SJSA1 (cell line): ENCODE measurements around the gene MRPS14. TPM values are rescaled to one million over a fixed set of nuclear protein-coding genes. Genes with fewer than 3 reads are reported as not detected.

Experiments used
- DNase-seq, 2 experiments: peaks; one replicate each; pipeline ENCODE4 v3.0.0-alpha.2; 2015 to 2020; ENCODE audit warnings: low spot score in 2 of 2, low read depth in 1 of 2
- H3K27ac ChIP-seq: fragments of 250-450 bp; sonication (Bioruptor Pico); 2 replicates; pipeline ENCODE4 v1.5.1; 2020; ENCODE audit warnings: mild to moderate bottlenecking, moderate library complexity
- H3K27me3 ChIP-seq: fragments of 250-450 bp; sonication (Bioruptor Pico); replicated peaks from 2 replicates; pipeline ENCODE4 v1.5.1; 2020; ENCODE audit warnings: mild to moderate bottlenecking, moderate library complexity
- H3K36me3 ChIP-seq: fragments of 250-450 bp; sonication (Bioruptor Pico); 2 replicates; pipeline ENCODE4 v1.5.1; 2020; ENCODE audit warnings: mild to moderate bottlenecking
- H3K4me1 ChIP-seq: fragments of 250-450 bp; sonication (Bioruptor Pico); replicated peaks from 2 replicates; pipeline ENCODE4 v1.6.1; 2021; ENCODE audit warnings: mild to moderate bottlenecking
- H3K4me3 ChIP-seq: fragments of 250-450 bp; sonication (Bioruptor Pico); 2 replicates; pipeline ENCODE4 v1.5.1; 2020; ENCODE audit warnings: mild to moderate bottlenecking
- H3K9me3 ChIP-seq: fragments of 250-450 bp; sonication (Bioruptor Pico); replicated peaks from 2 replicates; pipeline ENCODE4 v1.5.1; 2020; ENCODE audit warnings: mild to moderate bottlenecking
- total RNA-seq: library from RNA; depleted of rRNA; stranded (reverse); fragments of >200 nt; shearing (Covaris generic); gene quantifications from 2 replicates; pipeline ENCODE4 v1.2.3, GENCODE V29; 2014

MRPS14 gene
- total RNA-seq, 1 experiment from 2014 or later: 28.9 TPM

DNA sequence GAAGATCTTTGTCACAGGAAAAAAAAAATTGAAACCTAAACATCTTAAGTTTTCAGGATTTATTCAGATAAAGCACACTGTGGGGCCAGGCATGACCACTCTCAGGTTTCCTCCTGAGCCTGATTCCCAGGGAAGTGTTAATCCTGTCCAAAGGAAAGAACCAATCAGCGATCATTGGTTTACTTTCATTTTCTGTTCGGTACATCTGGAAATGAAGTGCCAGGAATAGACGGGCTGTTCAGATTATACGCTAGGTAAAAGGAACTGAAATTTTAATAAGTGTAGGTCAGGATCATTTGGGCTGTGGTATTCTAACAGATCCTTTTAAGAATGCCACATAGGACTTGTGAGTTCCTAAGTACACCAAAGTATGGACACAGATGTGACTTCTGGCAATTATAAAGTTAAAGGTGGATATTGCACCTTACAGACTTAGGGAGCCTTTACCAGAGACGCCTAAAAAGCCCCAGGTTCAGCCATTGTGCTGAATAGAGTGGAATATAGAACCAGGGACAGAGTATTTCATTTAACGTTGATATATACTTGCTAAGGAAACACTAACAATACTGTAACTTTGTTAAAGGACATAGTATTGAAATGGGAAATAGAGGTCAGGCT lies 32.7 kb downstream of the MRPS14 start:
- H3K4me1 ChIP-seq: peaks cover 58% of the 10 kb centered on the region
- H3K4me3 ChIP-seq: peak overlapping the region; percentile 27
- H3K27ac ChIP-seq: peak overlapping the region; percentile 69
- DNase-seq: peak in 1 of 2 experiments; percentile 70
- H3K27me3 ChIP-seq: no peaks in the 10 kb centered on the region
- no peaks in the 10 kb centered on the region; the same call in 1 of the 2 replicates for H3K36me3 ChIP-seq
- no peaks in the 10 kb centered on the region for H3K9me3 ChIP-seq

DNA sequence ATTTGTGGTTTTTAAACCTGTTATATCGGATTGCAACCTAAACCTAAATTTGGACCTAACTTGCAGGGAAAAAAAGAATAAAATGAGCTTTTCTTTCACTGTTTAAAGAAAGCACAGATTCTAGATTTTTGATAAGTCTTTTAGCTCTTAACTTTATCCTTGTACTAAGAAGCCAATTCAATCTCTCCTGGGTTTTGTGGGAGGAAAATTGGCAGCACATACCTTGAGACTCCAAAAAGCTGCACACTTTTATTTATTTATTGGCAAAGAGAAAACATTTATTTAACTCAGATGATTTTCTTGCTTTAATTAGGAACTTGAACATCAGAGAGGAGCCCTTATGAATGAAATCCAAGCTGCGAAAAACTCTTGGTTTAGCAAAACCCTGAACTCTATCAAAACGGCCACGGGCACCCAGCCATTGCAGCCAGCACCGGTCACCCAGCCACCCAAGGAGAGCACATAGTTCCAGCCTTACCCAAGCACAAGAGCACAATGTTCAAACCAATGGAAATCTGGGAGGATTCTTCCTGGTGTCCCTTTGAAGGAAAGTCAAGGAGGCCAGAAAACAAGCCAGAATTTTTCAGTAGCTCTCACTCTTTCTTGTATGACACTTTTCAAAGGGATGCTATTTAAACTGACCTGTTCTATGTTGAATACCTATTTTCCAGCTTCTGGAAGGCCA lies 33.5 kb downstream of the MRPS14 start:
- H3K36me3 ChIP-seq: no peaks in the 10 kb centered on the region; the same call in 1 of the 2 replicates
- H3K27ac ChIP-seq: peak overlapping the region; percentile 69

DNA sequence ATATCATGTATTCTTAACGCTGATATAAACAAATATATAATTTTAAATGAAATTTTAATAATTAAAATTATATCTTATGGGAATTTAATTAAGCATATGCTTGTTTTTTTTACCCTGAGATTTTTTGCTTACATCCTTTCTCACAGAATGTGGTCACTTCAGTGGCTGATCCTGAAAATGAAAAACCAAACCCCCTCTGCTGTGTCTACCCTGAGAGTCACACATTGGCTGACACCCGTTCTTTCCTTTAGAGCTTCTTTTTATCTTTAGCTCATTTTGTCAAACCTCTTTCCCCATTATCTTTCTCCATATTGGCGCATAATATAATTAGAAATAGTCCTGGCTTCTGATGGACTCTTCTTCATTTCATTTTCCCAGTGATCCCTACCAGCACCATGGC lies 34.2 kb downstream of the MRPS14 start:
- Histone ChIP-seq H3K27me3 (no peaks in the 10 kb centered on the region), H3K27ac (0 out of 2 replicates have a peak overlapping the region, but pooled peaks have one; percentile 69), H3K4me1 (peaks cover 46% of the 10 kb centered on the region), H3K4me3 (no peak overlapping the region), H3K9me3 (no peaks in the 10 kb centered on the region), H3K36me3 (no peaks in the 10 kb centered on the region; the same call in 1 of the 2 replicates)
- no peak for DNase-seq

More for the DNA sequence above, 33.5 kb downstream of the MRPS14 start:
- Histone ChIP-seq H3K9me3 (no peaks in the 10 kb centered on the region), H3K4me1 (peaks cover 50% of the 10 kb centered on the region), H3K27me3 (no peaks in the 10 kb centered on the region), H3K4me3 (no peak overlapping the region)
- DNase-seq: peak; percentile 61 to 64

DNA sequence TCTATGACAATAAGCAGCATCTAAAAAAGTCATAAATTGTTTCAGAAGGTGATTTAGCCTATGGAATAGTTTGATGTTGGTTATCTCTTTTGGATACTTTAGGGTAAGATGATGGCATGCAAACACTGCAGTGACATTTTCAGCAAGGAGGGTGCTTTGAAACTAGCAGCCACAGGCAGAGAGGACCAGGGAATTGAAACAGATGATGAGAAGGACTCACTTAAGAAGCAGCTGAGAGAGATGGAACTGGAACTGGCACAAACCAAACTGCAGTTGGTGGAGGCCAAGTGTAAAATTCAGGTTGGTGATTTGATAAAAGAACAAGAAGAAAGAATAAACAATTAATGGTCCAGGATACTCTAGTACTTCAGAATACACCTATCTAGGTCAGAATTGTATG lies 34.7 kb downstream of the MRPS14 start:
- Histone ChIP-seq H3K27me3 (no peaks in the 10 kb centered on the region), H3K27ac (no peak overlapping the region), H3K36me3 (no peaks in the 10 kb centered on the region; the same call in 1 of the 2 replicates), H3K4me3 (no peak overlapping the region), H3K4me1 (peaks cover 43% of the 10 kb centered on the region), H3K9me3 (no peaks in the 10 kb centered on the region)
- no peak for DNase-seq

DNA sequence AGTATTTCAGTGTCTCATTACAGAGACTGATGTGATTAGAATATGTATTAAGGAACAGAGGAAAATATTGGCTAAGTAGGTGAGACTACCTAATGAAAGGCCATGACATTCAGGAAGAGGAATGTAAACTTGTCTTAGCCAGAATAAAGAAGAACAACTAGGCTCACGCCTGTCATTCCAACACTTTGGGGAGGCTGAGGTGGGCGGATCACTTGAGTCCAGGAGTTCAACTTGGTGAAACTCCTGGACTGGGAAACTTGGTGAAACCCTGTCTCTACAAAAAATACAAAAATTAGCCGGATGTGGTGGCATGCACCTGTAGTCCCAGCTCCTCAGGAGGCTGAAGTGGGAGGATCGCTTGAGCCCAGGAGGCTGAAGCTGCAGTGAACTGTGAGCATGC lies 38.3 kb downstream of the MRPS14 start:
- Histone ChIP-seq H3K4me3 (no peak overlapping the region), H3K27me3 (no peaks in the 10 kb centered on the region), H3K27ac (no peak overlapping the region)

DNA sequence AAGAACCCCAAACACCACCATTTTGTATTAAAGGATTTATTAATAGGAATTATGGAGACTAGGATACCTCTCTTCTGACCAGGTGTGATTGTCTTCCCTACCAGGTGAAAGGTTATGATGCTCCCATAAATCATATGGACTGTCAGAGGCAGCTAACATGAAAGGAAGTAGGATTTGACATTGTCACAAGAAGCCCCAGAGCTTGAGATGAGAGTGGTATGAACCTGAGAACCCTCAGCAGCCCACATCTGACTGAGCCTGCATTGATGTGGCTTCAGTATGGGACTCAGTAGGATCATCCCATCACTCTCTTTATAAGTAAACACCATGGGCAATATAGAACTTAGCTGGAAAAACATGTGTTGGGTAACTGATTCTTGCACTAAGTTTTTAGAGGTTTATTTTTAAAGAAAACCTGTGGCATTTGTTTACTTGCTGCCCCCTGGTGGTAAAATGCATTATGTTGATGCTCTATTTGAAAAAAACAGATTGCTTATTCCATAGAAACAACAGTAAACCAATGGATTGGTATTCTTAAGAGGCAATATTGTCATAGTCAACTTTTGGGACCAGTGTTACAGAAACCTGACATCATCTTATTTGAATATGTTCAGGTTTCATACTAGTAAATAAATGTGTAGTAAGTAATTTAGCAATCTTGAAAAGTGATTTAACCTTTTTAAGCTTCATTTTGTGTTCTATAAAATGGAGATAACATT lies 40.1 kb downstream of the MRPS14 start:
- Histone ChIP-seq H3K4me3 (no peak overlapping the region), H3K4me1 (no peaks in the 10 kb centered on the region), H3K27ac (no peak overlapping the region), H3K9me3 (no peaks in the 10 kb centered on the region), H3K27me3 (no peaks in the 10 kb centered on the region), H3K36me3 (peaks cover 7% of the 10 kb centered on the region; the same call in 1 of the 2 replicates)
- peak in 1 of 2 experiments; percentile 49 for DNase-seq

More for the DNA sequence above, 38.3 kb downstream of the MRPS14 start:
- Histone ChIP-seq H3K4me1 (peaks cover 9% of the 10 kb centered on the region), H3K36me3 (peaks cover 3% of the 10 kb centered on the region; the same call in 1 of the 2 replicates), H3K9me3 (no peaks in the 10 kb centered on the region)
- DNase-seq: no peak

DNA sequence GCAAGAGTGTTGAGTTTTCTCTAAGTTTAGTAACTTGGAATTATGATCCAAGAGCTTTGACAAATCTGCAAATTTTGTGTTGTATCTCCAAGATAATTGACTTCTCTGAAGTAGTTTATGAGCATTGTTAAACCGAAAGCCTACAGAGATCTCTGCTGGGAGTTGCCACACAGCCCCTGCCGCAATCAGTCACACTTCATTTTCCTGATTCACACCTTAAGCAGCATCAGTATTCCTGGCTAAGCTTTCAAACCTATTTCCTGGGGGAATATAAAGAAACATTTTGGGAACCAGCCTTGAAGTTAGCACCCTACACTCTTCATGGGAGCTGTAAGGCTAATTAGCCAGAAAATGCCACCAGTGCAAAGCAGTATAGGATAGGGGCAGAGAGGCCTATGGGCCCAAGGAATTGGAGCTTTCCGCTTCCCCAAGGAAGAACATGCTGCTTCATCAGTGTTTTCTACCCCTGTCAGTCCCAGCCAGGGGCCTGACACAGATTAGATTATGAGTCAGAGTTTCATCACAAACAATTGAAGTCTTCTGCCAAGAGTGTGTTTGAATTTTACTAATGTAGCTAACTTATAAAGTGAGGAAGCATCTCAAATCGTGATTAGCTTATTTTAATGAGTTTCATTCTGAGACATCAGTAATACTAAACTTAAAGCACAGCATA lies 46.7 kb downstream of the MRPS14 start:
- peak in 1 of 2 experiments; percentile 55 for DNase-seq
- Histone ChIP-seq H3K27me3 (no peaks in the 10 kb centered on the region), H3K27ac (0 out of 2 replicates have a peak overlapping the region, but pooled peaks have one; percentile 12)

DNA sequence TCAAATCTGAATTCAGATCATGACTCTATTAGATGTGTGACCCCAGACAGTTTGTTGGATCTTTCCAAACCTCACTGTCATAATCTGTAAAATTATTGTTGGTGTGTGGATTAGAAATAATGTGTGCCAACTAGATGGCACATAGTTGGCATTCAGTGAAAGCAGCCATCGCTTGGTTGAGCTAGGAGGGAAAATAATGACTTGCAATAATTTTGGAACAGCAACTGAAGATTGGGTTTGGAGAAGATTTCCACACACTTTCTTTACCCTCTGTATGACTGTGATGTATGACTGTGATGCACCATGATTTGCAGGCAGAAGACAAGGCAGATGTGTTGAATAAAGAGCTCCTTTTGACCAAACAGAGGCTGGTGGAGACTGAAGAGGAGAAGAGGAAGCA lies 47.5 kb downstream of the MRPS14 start:
- peak overlapping the region; percentile 12; the same call in 1 of the 2 replicates for H3K27ac ChIP-seq
- peaks cover 39% of the 10 kb centered on the region for H3K4me1 ChIP-seq
- DNase-seq: no peak
- H3K27me3 ChIP-seq: no peaks in the 10 kb centered on the region
- H3K4me3 ChIP-seq: no peak overlapping the region
- no peaks in the 10 kb centered on the region for H3K9me3 ChIP-seq
- 0 out of 2 replicates have a peak, but pooled peaks cover 3% of the 10 kb centered on the region for H3K36me3 ChIP-seq

More for the DNA sequence above, 46.7 kb downstream of the MRPS14 start:
- no peak overlapping the region for H3K4me3 ChIP-seq
- H3K36me3 ChIP-seq: 0 out of 2 replicates have a peak, but pooled peaks cover 3% of the 10 kb centered on the region
- H3K9me3 ChIP-seq: no peaks in the 10 kb centered on the region
- peaks cover 34% of the 10 kb centered on the region for H3K4me1 ChIP-seq

DNA sequence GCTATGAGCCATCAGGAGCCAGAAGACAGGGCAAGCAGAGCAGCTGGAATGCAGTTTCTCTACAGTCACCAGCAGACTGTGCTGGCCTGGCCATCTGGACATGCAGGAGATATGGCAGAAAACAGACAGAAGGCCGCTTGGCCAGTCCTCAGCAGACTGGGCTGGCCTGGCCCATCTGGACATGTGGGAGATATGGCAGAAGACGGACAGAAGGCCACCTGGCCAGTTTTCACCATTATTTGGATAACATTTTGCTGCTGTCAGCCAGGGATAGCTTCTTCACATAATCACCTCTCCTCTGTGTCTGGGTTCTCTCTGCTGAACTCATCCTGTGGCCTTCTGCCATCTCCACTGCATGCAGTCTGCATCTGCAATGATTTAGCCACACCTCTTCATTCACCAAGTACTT lies 48.5 kb downstream of the MRPS14 start:
- Histone ChIP-seq H3K27ac (no peak overlapping the region), H3K36me3 (0 out of 2 replicates have a peak, but pooled peaks cover 3% of the 10 kb centered on the region), H3K27me3 (no peaks in the 10 kb centered on the region), H3K4me3 (no peak overlapping the region), H3K9me3 (no peaks in the 10 kb centered on the region), H3K4me1 (peaks cover 50% of the 10 kb centered on the region)
- no peak for DNase-seq

DNA sequence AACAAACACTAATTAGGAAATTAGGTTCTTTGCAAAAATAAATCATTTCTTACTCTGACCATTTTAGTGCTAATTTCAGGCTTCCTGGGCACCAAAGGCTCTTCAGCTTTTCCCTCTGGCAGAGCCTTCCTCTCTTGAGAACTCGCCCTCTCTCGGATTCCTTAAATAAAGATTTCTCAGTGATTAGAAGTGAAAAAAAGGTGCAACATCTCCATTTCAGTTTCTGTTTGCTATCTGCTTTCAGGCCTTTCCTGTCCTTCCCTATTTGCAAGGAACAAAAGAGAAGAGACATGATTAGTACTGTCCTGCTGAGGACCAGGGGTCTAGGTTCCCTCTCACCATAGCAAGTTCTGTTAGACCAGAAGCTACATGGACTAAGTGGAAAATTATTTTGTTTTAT lies 51.3 kb downstream of the MRPS14 start:
- DNase-seq: no peak
- Histone ChIP-seq H3K4me3 (no peak overlapping the region), H3K9me3 (no peaks in the 10 kb centered on the region), H3K27me3 (no peaks in the 10 kb centered on the region), H3K27ac (no peak overlapping the region), H3K36me3 (no peaks in the 10 kb centered on the region), H3K4me1 (peaks cover 65% of the 10 kb centered on the region)

DNA sequence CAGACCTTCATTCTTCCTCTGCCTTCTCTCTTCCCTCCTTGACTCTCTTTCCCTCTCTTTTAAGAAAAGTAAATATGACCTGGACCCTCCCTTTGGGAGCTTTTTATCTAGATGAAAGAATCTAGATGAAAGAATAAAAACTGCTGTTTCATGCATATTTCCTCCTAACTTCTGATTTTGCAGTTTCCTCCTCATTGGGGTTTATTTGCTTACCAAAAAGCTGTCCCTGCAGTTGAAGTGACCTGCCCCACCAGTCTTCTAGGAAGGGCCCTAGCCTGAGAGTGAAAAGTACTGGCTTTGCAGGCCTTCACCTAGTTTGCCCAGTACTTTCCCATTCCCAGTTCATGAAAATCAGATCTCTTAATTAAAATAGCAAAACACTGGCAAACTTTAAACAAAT lies 51.8 kb downstream of the MRPS14 start:
- H3K27ac ChIP-seq: no peak overlapping the region
- H3K36me3 ChIP-seq: no peaks in the 10 kb centered on the region
- no peaks in the 10 kb centered on the region for H3K27me3 ChIP-seq

DNA sequence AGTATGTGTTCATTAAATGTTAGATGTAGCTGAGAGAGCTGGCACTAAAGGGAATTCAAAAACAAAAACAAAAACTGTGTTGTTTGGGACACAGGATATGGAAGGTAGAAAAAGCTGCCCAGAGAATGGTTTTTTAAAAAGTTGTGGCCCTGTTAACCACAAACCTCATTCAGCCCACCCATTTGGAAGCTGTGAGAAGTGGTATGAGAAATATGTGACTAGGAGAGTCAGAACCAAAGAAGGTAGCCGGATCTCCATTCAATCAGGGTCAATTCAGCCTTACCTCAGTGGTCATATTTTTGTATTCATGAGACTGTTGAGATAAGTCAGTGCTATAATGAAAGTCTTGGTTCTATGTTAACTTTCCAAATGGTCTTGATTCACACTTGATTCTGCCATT lies 53.2 kb downstream of the MRPS14 start:
- Histone ChIP-seq H3K36me3 (no peaks in the 10 kb centered on the region), H3K27ac (peak overlapping the region; percentile 71), H3K9me3 (no peaks in the 10 kb centered on the region), H3K4me1 (peaks cover 59% of the 10 kb centered on the region), H3K4me3 (no peak overlapping the region), H3K27me3 (no peaks in the 10 kb centered on the region)
- peak; percentile 63 to 87 for DNase-seq

More for the DNA sequence above, 51.8 kb downstream of the MRPS14 start:
- Histone ChIP-seq H3K4me1 (peaks cover 61% of the 10 kb centered on the region), H3K9me3 (no peaks in the 10 kb centered on the region), H3K4me3 (no peak overlapping the region)
- no peak for DNase-seq

DNA sequence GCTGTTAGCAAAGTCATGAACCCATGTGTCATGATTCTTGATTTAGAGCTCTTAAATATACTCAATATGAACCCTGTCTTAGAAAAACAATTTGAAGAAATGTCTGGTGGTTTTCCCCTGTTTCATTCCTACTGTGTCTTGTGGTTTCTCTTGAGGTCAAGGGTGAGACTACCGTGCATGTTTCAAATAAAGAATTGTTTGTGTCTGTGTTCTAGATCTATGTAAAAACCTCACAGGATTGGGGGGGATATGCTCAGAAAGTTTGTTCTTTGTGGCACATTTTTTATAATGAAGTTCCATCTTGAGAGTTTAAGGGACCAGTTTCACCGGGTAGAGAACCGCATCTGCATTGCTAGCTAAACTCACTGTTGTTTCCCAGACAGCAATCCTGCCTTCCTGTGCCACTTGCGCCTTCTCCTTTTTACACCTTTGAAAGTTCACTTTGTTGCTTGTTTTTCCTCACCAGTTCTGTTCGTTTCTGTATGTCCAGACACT lies 54.4 kb downstream of the MRPS14 start:
- Histone ChIP-seq H3K4me3 (no peak overlapping the region), H3K27me3 (no peaks in the 10 kb centered on the region), H3K36me3 (no peaks in the 10 kb centered on the region), H3K9me3 (no peaks in the 10 kb centered on the region), H3K27ac (peak overlapping the region; percentile 71), H3K4me1 (peaks cover 63% of the 10 kb centered on the region)
- DNase-seq: peak in 1 of 2 experiments; percentile 93
